Dendritic cell treated with granulocyte-macrophage colony-stimulating factor and Interleukin-4, amounts not matched to agents 40 ng/mL and 50 ng/mL, for 4 days (primary cell): ENCODE results near the gene ZBTB48.
"Not testable (repeated sequence)": the region's sequence is repeated elsewhere in the genome, so short reads cannot be mapped to it uniquely, and the experiment has no call there.

Source experiments
- H3K27ac Mint-ChIP-seq: one replicate; pipeline ENCODE4 v1.8.0; 2022; ENCODE audit warnings: mild to moderate bottlenecking, mixed read lengths
- H3K27me3 Mint-ChIP-seq: one replicate; pipeline ENCODE4 v1.8.0; 2022; ENCODE audit warnings: mild to moderate bottlenecking, mixed read lengths
- H3K36me3 Mint-ChIP-seq: one replicate; pipeline ENCODE4 v1.8.0; 2022; ENCODE audit warnings: low read depth, mixed read lengths
- H3K4me1 Mint-ChIP-seq: one replicate; pipeline ENCODE4 v1.8.0; 2022; ENCODE audit warnings: low read depth, mixed read lengths
- H3K4me3 Mint-ChIP-seq: one replicate; pipeline ENCODE4 v1.8.0; 2022; ENCODE audit warnings: mild to moderate bottlenecking, moderate library complexity, mixed read lengths
- H3K9me3 Mint-ChIP-seq: one replicate; pipeline ENCODE4 v1.8.0; 2022; ENCODE audit warnings: mixed read lengths
- intact Hi-C: fragments of 100-400 bp; cut with micrococcal nuclease; formaldehyde crosslinking; loops from one replicate; pipeline ENCODE4 v1.15.0; 2022

Gene ZBTB48

GRCh38 chr1:6591644-6592043, 11.8 kb downstream of the ZBTB48 start:
- H3K4me1 Mint-ChIP-seq, result peaks cover 100% of the 10 kb centered on the region
- H3K27ac Mint-ChIP-seq, result peak overlapping the region; percentile 54
- H3K4me3 Mint-ChIP-seq, result peak overlapping the region; percentile 37

GRCh38 chr1:6592441-6592840, 12.6 kb downstream of the ZBTB48 start:
- peaks cover 99% of the 10 kb centered on the region for H3K36me3 Mint-ChIP-seq
- H3K27ac Mint-ChIP-seq, result peak overlapping the region; percentile 54
- no peak overlapping the region for H3K4me3 Mint-ChIP-seq
- H3K4me1 Mint-ChIP-seq, result peaks cover 100% of the 10 kb centered on the region
- no peaks in the 10 kb centered on the region for H3K9me3 Mint-ChIP-seq
- intact Hi-C loops, result no loop called here
- no peaks in the 10 kb centered on the region for H3K27me3 Mint-ChIP-seq

More at GRCh38 chr1:6591644-6592043, 11.8 kb downstream of the ZBTB48 start:
- Mint-ChIP-seq H3K9me3 (no peaks in the 10 kb centered on the region), H3K27me3 (no peaks in the 10 kb centered on the region), H3K36me3 (peaks cover 99% of the 10 kb centered on the region)
- intact Hi-C loops, result no loop called here

- Mint-ChIP-seq H3K4me1 (peaks cover 100% of the 10 kb centered on the region), H3K4me3 (no peak overlapping the region), H3K36me3 (peaks cover 99% of the 10 kb centered on the region), H3K27ac (no peak overlapping the region), H3K9me3 (no peaks in the 10 kb centered on the region), H3K27me3 (no peaks in the 10 kb centered on the region)
- intact Hi-C loops, result no loop called here
Measured at GRCh38 chr1:6592865-6593593, 13.2 kb downstream of the ZBTB48 start.

DNA sequence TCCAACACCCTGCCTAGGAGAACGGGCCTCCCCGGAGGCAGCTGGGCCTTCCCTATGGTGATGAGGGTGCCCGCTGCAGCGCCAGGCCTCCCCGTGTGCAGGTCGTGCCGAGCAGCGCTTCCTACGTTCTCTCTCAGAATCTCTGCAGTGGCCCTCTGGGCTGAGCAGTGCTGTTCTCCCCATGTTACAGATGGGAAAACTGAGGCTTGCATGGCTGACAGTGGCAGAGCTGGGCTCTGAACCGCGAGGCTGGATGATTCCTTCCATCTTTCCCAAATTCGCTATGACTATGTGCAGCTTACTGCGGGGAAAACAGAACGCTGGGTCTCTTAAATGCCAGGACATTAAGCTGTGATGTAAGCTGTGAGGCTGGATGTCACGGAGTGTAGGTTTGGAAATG, 14.0 kb downstream of the ZBTB48 start:
- Mint-ChIP-seq H3K4me3 (no peak overlapping the region), H3K9me3 (no peaks in the 10 kb centered on the region), H3K4me1 (peaks cover 100% of the 10 kb centered on the region), H3K27ac (no peak overlapping the region), H3K27me3 (no peaks in the 10 kb centered on the region), H3K36me3 (peaks cover 99% of the 10 kb centered on the region)
- intact Hi-C loops, result no loop called here

DNA sequence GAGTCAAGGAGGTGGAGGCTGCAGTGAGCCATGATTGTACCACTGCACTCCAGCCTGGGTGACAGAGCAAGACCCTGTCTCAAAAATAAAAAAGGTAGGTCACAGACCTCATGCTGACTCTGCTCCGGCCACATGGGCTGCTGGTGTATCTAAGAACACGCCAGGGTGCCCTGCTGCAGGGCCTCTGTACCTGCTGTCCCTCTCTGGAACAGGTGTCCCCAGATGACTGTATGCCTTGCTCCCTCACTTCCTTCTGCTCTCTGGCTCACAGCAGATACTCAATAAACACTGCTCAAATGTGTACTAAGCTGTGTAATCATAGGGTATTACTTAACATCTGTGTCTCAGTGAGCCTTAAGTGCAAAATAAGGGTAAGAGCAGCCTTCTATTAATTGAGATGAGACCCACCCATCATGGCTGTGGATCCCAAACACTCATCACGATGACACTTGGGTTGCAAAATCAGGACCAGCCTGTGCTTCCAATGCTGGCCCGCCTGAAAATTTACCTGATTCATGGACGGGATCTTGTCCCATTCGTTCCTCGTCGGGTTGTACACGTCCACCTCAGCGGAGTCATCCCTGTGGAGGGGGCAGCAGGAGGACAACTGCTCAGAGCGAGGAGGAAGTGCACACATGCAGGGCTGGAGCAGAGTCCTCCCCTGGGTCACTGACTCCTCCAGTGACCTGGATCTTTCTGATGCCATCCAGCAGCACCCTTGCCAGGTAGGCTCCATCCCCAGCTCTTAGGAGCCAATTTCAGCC, 15.4 kb downstream of the ZBTB48 start:
- Mint-ChIP-seq H3K4me3 (no peak overlapping the region), H3K4me1 (peaks cover 99% of the 10 kb centered on the region), H3K27ac (no peak overlapping the region), H3K9me3 (no peaks in the 10 kb centered on the region), H3K27me3 (no peaks in the 10 kb centered on the region), H3K36me3 (peaks cover 95% of the 10 kb centered on the region)
- intact Hi-C loops, result no loop called here

DNA sequence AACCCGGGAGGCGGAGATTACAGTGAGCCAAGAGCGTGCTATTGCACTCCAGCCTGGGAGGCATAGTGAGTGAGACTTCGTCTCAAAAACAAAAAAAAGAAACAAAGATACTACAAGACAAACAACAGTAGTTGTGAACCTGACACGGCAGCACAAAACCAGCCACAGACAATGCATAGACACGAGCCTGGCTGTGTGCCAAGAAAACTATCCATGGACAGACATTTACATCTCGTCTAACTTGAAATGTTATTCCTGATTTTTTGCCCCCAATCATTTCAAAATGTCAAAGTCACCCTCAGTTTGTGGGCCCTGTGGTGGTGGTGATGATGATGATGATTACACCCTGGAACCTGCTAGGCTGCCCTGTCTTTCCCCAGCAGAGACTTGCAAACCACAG, 16.6 kb downstream of the ZBTB48 start:
- H3K9me3 Mint-ChIP-seq, result no peaks in the 10 kb centered on the region
- H3K4me3 Mint-ChIP-seq, result no peak overlapping the region
- intact Hi-C loops, result no loop called here
- no peaks in the 10 kb centered on the region for H3K27me3 Mint-ChIP-seq
- no peak overlapping the region for H3K27ac Mint-ChIP-seq
- peaks cover 95% of the 10 kb centered on the region for H3K36me3 Mint-ChIP-seq
- peaks cover 93% of the 10 kb centered on the region for H3K4me1 Mint-ChIP-seq

GRCh38 chr1:6596886-6597776, 17.3 kb downstream of the ZBTB48 start:
- intact Hi-C loops, result no loop called here
- no peaks in the 10 kb centered on the region for H3K27me3 Mint-ChIP-seq
- peaks cover 95% of the 10 kb centered on the region for H3K36me3 Mint-ChIP-seq
- no peak overlapping the region for H3K27ac Mint-ChIP-seq
- no peak overlapping the region for H3K4me3 Mint-ChIP-seq
- no peaks in the 10 kb centered on the region for H3K9me3 Mint-ChIP-seq
- peaks cover 85% of the 10 kb centered on the region for H3K4me1 Mint-ChIP-seq

DNA sequence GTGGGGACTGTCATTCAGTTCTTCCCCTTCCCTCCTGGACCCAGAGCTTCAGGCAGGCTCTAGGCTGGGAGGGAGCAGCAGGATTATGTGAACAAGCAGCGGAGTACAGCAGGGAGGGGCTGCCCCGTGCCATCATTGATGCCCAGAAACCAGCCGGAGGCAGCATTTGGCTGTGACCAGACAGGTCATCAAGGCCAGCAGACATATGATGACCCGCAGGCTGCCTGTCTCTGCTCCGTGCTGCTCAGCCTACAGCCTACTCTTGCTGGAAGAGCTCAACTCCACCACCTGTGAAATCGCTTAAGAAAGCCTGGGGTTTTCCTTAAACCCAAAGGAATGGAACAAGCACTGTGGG, 18.0 kb downstream of the ZBTB48 start:
- intact Hi-C loops, result no loop called here
- no peaks in the 10 kb centered on the region for H3K27me3 Mint-ChIP-seq
- peaks cover 79% of the 10 kb centered on the region for H3K4me1 Mint-ChIP-seq
- no peaks in the 10 kb centered on the region for H3K9me3 Mint-ChIP-seq
- H3K36me3 Mint-ChIP-seq, result peaks cover 92% of the 10 kb centered on the region
- no peak overlapping the region for H3K4me3 Mint-ChIP-seq
- no peak overlapping the region for H3K27ac Mint-ChIP-seq

- Mint-ChIP-seq H3K4me3 (peak overlapping the region; percentile 92), H3K27ac (peak overlapping the region; percentile 98), H3K4me1 (peaks cover 74% of the 10 kb centered on the region), H3K9me3 (no peaks in the 10 kb centered on the region), H3K27me3 (no peaks in the 10 kb centered on the region), H3K36me3 (peaks cover 76% of the 10 kb centered on the region)
- intact Hi-C loops, result no loop called here
Measured at GRCh38 chr1:6599141-6599975, 19.6 kb downstream of the ZBTB48 start.

- Mint-ChIP-seq H3K4me3 (peak overlapping the region; percentile 92), H3K4me1 (peaks cover 67% of the 10 kb centered on the region), H3K27ac (peak overlapping the region; percentile 98), H3K36me3 (peaks cover 70% of the 10 kb centered on the region)
- intact Hi-C loops, result loop anchor here (5.0 kb wide), 1 partner anchor 48 kb away; the partner anchor contains the start of gene NOL9
- H3K9me3 Mint-ChIP-seq, H3K27me3 Mint-ChIP-seq: not testable (repeated sequence)
Measured at GRCh38 chr1:6599991-6600390, 20.2 kb downstream of the ZBTB48 start.

GRCh38 chr1:6600410-6601048, 20.7 kb downstream of the ZBTB48 start:
- Mint-ChIP-seq H3K27ac (peak overlapping the region; percentile 98), H3K4me1 (peaks cover 62% of the 10 kb centered on the region), H3K9me3 (no peaks in the 10 kb centered on the region), H3K4me3 (peak overlapping the region; percentile 92), H3K27me3 (no peaks in the 10 kb centered on the region), H3K36me3 (peaks cover 64% of the 10 kb centered on the region)
- intact Hi-C loops, result loop anchor here (5.0 kb wide), 1 partner anchor 48 kb away; the partner anchor contains the start of gene NOL9

GRCh38 chr1:6601049-6601922, 21.5 kb downstream of the ZBTB48 start:
- peak overlapping the region; percentile 98 for H3K27ac Mint-ChIP-seq
- peaks cover 54% of the 10 kb centered on the region for H3K4me1 Mint-ChIP-seq
- H3K9me3 Mint-ChIP-seq, result no peaks in the 10 kb centered on the region
- H3K36me3 Mint-ChIP-seq, result peaks cover 57% of the 10 kb centered on the region
- intact Hi-C loops, result loop anchor here (5.0 kb wide), 1 partner anchor 49 kb away; the partner anchor contains the start of gene NOL9
- H3K4me3 Mint-ChIP-seq, result peak overlapping the region; percentile 92
- no peaks in the 10 kb centered on the region for H3K27me3 Mint-ChIP-seq
